Activated CD4-positive, alpha-beta T cell treated with anti-CD3 and anti-CD28 coated beads, Interleukin-2, Interleukin-4, amounts not matched to agents 100 ng/mL and 50 ng/mL, durations not matched to agents 16 hours and 8 hours (primary cell): ENCODE data around the gene WAS.
"Not testable (repeated sequence)": the region's sequence is repeated elsewhere in the genome, so short reads cannot be mapped to it uniquely, and the experiment has no call there.

ENCODE experiments used
- DNase-seq: peaks from one replicate; pipeline ENCODE4 v3.0.0-alpha.2; 2020; ENCODE audit warnings: low spot score

WAS gene

GRCh38 chrX:48685416-48685815, 1.8 kb downstream of the WAS start:
- DNase-seq, result no peak

GRCh38 chrX:48688531-48689150, 5.0 kb downstream of the WAS start:
- DNase-seq, result no peak

- DNase-seq, result no peak
Measured at GRCh38 chrX:48689208-48689920, 5.8 kb downstream of the WAS start.

- not testable (repeated sequence) for DNase-seq
Measured at GRCh38 chrX:48691746-48692145, 8.1 kb downstream of the WAS start.

GRCh38 chrX:48694776-48695533, 11.4 kb downstream of the WAS start:
- DNase-seq, result no peak

- DNase-seq, result no peak
Measured at GRCh38 chrX:48695534-48695896, 11.9 kb downstream of the WAS start.

GRCh38 chrX:48695925-48696300, 12.3 kb downstream of the WAS start:
- no peak for DNase-seq

GRCh38 chrX:48696301-48696908, 12.8 kb downstream of the WAS start, which contains the start of gene SUV39H1:
Gene SUV39H1 (plus strand): TSS chrX:48696734. CDS start chrX:48696785, 51 bp downstream.
- DNase-seq, result peak; percentile 87

GRCh38 chrX:48696909-48697727, 13.5 kb downstream of the WAS start:
- DNase-seq, result peak; percentile 54

GRCh38 chrX:48698306-48698705, 14.7 kb downstream of the WAS start:
- no peak for DNase-seq

GRCh38 chrX:48700246-48700645, 16.6 kb downstream of the WAS start:
- no peak for DNase-seq

- no peak for DNase-seq
Measured at GRCh38 chrX:48700951-48701653, 17.5 kb downstream of the WAS start.

GRCh38 chrX:48702032-48702431, 18.4 kb downstream of the WAS start:
- no peak for DNase-seq

GRCh38 chrX:48702716-48703115, 19.1 kb downstream of the WAS start:
- DNase-seq, result no peak

GRCh38 chrX:48703228-48703627, 19.6 kb downstream of the WAS start:
- DNase-seq, result no peak

- no peak for DNase-seq
Measured at GRCh38 chrX:48703642-48704481, 20.3 kb downstream of the WAS start.

- DNase-seq, result no peak
Measured at GRCh38 chrX:48705871-48706270, 22.3 kb downstream of the WAS start.

GRCh38 chrX:48709522-48710112, 26.0 kb downstream of the WAS start:
- DNase-seq, result no peak

- DNase-seq, result no peak
Measured at GRCh38 chrX:48711162-48711928, 27.7 kb downstream of the WAS start.
